Neural cell (in vitro differentiated cells): ENCODE results near the gene JPT2. TPM values are rescaled to one million over a fixed set of nuclear protein-coding genes. Genes with fewer than 3 reads are reported as not detected.

Experiments used
- H2AFZ ChIP-seq: fragments of 200-600, 300-800 bp; sonication (generic), shearing (Covaris generic); 2 replicates; pipeline ENCODE4 v1.6.0; 2014; ENCODE audit warnings: low read depth, mild to moderate bottlenecking, antibody characterized with exemption, low read length, moderate library complexity
- H3F3A ChIP-seq: fragments of 200-600 bp; shearing (Covaris generic); 2 replicates; pipeline ENCODE4 v1.6.1; 2016; ENCODE audit warnings: mild to moderate bottlenecking, moderate library complexity, mixed read lengths, antibody characterized with exemption, low read length; ENCODE audit not compliant: insufficient read depth, poor library complexity, severe bottlenecking
- H3K27ac ChIP-seq: fragments of 200-600, 300-800 bp; sonication (generic), shearing (Covaris generic); 2 replicates; pipeline ENCODE4 v1.5.1; 2014; ENCODE audit warnings: mild to moderate bottlenecking, low read length, moderate library complexity
- H3K27me3 ChIP-seq: fragments of 300-800, 200-600 bp; sonication (generic), shearing (Covaris generic); 2 replicates; pipeline ENCODE4 v1.6.0; 2014; ENCODE audit warnings: mild to moderate bottlenecking, low read depth, low read length, moderate library complexity; ENCODE audit not compliant: insufficient read depth
- H3K36me3 ChIP-seq: fragments of 300-800, 200-600 bp; sonication (generic), shearing (Covaris generic); 2 replicates; pipeline ENCODE4 v1.5.1; 2014; ENCODE audit warnings: mild to moderate bottlenecking, antibody characterized with exemption, low read length, moderate library complexity; ENCODE audit not compliant: insufficient read depth
- H3K4me2 ChIP-seq: fragments of 300-800, 200-600 bp; sonication (generic), shearing (Covaris generic); 2 replicates; pipeline ENCODE4 v1.6.0; 2014; ENCODE audit warnings: mild to moderate bottlenecking, low read length
- H3K4me3 ChIP-seq: fragments of 300-800, 200-600 bp; sonication (generic), shearing (Covaris generic); 2 replicates; pipeline ENCODE4 v1.5.1; 2014; ENCODE audit warnings: mild to moderate bottlenecking, low read length, moderate library complexity
- H3K79me2 ChIP-seq: fragments of 200-600 bp; shearing (Covaris generic); replicated peaks from 2 replicates; pipeline ENCODE4 v1.6.0; 2014; ENCODE audit warnings: mild to moderate bottlenecking, low read length, moderate library complexity; ENCODE audit not compliant: insufficient read depth
- H3K9ac ChIP-seq: fragments of 300-800, 200-600 bp; sonication (generic), shearing (Covaris generic); 2 replicates; pipeline ENCODE4 v1.6.1; 2016; ENCODE audit warnings: mild to moderate bottlenecking, low read length, mixed read lengths
- H3K9me2 ChIP-seq: fragments of 200-600 bp; shearing (Covaris generic); 2 replicates; pipeline ENCODE4 v1.6.1; 2016; ENCODE audit warnings: mild to moderate bottlenecking, low read length, mixed read lengths; ENCODE audit not compliant: insufficient read depth
- H3K9me3 ChIP-seq: fragments of 200-600, 300-800 bp; sonication (generic), shearing (Covaris generic); 2 replicates; pipeline ENCODE4 v1.6.1; 2016; ENCODE audit warnings: mild to moderate bottlenecking, mixed run types, low read length, moderate library complexity, mixed read lengths
- H4K20me1 ChIP-seq: fragments of 200-600 bp; shearing (Covaris generic); 2 replicates; pipeline ENCODE4 v1.6.1; 2016; ENCODE audit warnings: mild to moderate bottlenecking, mixed run types; ENCODE audit not compliant: insufficient read depth
- CTCF ChIP-seq: fragments of 450-650 bp; IDR thresholded peaks from 2 replicates; pipeline ENCODE4 v1.5.1; 2014; ENCODE audit warnings: antibody characterized with exemption, mild to moderate bottlenecking, moderate library complexity; ENCODE audit not compliant: poor library complexity, severe bottlenecking
- EP300 ChIP-seq: fragments of 450-650 bp; conservative IDR thresholded peaks from 2 replicates; pipeline ENCODE4 v1.6.1; 2014; ENCODE audit warnings: antibody characterized with exemption, mild to moderate bottlenecking, moderate library complexity; ENCODE audit not compliant: poor library complexity, severe bottlenecking
- EZH2 ChIP-seq: fragments of 200-600, 300-800 bp; shearing (Covaris generic), sonication (generic); IDR thresholded peaks from 2 replicates; pipeline ENCODE4 v1.6.1; 2014; ENCODE audit warnings: antibody characterized with exemption, low read length, borderline replicate concordance, mild to moderate bottlenecking; ENCODE audit not compliant: insufficient read depth, poor library complexity, severe bottlenecking
- MXI1 ChIP-seq: fragments of 450-650 bp; conservative IDR thresholded peaks from 2 replicates; pipeline ENCODE4 v1.6.1; 2014; ENCODE audit warnings: antibody characterized with exemption, mild to moderate bottlenecking; ENCODE audit not compliant: poor library complexity, severe bottlenecking
- POLR2AphosphoS5 ChIP-seq: IDR thresholded peaks from 2 replicates; pipeline ENCODE4 v1.6.1; 2012
- RAD21 ChIP-seq: fragments of 450-650 bp; conservative IDR thresholded peaks from 2 replicates; pipeline ENCODE4 v1.6.1; 2014; ENCODE audit warnings: antibody characterized with exemption, mild to moderate bottlenecking, moderate library complexity
- REST ChIP-seq: IDR thresholded peaks from 2 replicates; pipeline ENCODE4 v1.6.1; 2012; ENCODE audit warnings: borderline replicate concordance
- SMC3 ChIP-seq: fragments of 450-650 bp; conservative IDR thresholded peaks from 2 replicates; pipeline ENCODE4 v1.6.1; 2014; ENCODE audit warnings: antibody characterized with exemption, mild to moderate bottlenecking, moderate library complexity; ENCODE audit not compliant: poor library complexity
- TAF1 ChIP-seq: IDR thresholded peaks from 2 replicates; pipeline ENCODE4 v1.6.1; 2012; ENCODE audit warnings: low read depth
- polyA plus RNA-seq: library from polyadenylated mRNA; depleted of rRNA; stranded (reverse); fragments of >200 nt; gene quantifications from 2 replicates; pipeline ENCODE4 v1.2.3, GENCODE V29; 2014

The JPT2 gene
- polyA plus RNA-seq, 1 donor from 2014 or later = 61.4 TPM

- TF ChIP-seq POLR2AphosphoS5 (no peak), TAF1 (no peak)
- H3K4me3 ChIP-seq = no peak overlapping the region
- no peak overlapping the region for H3K4me2 ChIP-seq
- H3F3A ChIP-seq = no peaks in the 10 kb centered on the region
- H3K36me3 ChIP-seq = peaks cover 7% of the 10 kb centered on the region
- no peaks in the 10 kb centered on the region for H4K20me1 ChIP-seq
- no peaks in the 10 kb centered on the region for H3K27me3 ChIP-seq
- no peaks in the 10 kb centered on the region for H3K79me2 ChIP-seq
- no peaks in the 10 kb centered on the region for H3K9me3 ChIP-seq
- H2AFZ ChIP-seq = no peak overlapping the region
- H3K9me2 ChIP-seq = no peaks in the 10 kb centered on the region
- H3K9ac ChIP-seq = no peak overlapping the region
- no peak overlapping the region for H3K27ac ChIP-seq
Measured at GRCh38 chr16:1746693-1747195, 68.7 kb downstream of the JPT2 start.

- Histone ChIP-seq H3K9me2 (no peaks in the 10 kb centered on the region), H3K36me3 (peaks cover 7% of the 10 kb centered on the region), H3K9ac (no peak overlapping the region), H3K27ac (no peak overlapping the region), H4K20me1 (no peaks in the 10 kb centered on the region), H3K4me3 (no peak overlapping the region), H3F3A (no peaks in the 10 kb centered on the region), H3K9me3 (no peaks in the 10 kb centered on the region), H3K4me2 (no peak overlapping the region), H3K27me3 (no peaks in the 10 kb centered on the region), H3K79me2 (no peaks in the 10 kb centered on the region), H2AFZ (no peak overlapping the region)
- no peak for TF ChIP-seq MXI1
- TF ChIP-seq RAD21 = no peak
- no peak for TF ChIP-seq POLR2AphosphoS5
- no peak for TF ChIP-seq TAF1
- TF ChIP-seq EZH2 = no peak
- TF ChIP-seq CTCF = no peak
- no peak for TF ChIP-seq SMC3
- TF ChIP-seq EP300 = no peak
- no peak for TF ChIP-seq REST
Measured at GRCh38 chr16:1747934-1748333, 69.9 kb downstream of the JPT2 start.
